ENCODE data around the gene GSK3A.
A peak's percentile ranks its signal among the peaks of the same experiment; 100 is the strongest.

The GSK3A gene

DNA sequence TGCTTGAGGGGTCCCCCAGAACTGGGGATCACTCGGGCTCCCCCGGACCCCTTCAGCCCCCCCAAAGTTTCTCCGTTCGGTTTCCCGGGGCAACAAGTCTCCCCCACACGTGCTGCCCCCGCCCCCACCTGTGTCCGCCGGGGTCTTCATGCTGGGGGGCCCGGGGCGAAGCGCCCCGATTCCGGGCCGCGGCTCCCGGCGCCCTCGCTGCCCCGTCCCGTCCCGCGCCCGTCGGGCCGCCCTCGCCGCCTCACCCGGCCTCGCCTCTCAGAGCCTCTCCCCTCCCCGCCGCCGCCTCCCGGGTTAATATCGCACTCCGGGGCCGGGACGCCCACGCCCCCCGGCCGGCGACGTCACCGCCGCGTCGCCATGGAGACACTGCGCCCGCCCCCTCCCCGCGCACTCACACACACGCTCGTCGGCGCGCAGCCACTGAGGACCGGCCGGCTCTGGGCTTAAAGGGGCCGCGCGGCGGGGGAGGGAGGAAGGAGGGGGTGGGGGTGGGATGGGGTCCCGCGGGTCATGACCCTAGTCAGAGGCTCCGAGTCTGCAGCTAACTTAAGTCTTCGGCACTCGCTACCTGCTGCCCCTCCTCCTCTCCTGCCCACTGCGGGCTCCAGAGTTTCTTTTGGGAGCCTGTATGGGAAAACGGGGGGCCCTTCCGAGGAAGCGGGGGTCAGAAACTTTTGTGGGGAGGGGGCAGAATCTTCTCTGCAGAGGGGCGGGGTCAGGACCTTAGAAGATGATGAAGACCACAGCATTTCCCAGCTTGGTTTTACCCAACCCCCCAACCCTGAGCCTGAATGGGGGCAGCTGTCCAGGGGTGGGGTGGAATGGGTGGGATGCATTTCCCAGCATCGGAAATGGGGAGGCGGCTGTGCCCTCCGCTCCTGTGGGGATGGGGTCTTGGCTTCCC is 12.7 kb upstream of the GSK3A start, which contains the start of gene ERF:
Gene ERF (minus strand): TSS at position 279 of the 916 bp plus-strand sequence. CDS start 129 bp downstream, at position 150.
- no peaks in the 10 kb centered on the region for H4K20me1 ChIP-seq (ENCODE audit: insufficient read depth, low read length, poor library complexity, severe bottlenecking)
- no peaks in the 10 kb centered on the region for H3F3A ChIP-seq (ENCODE audit: low read depth)
- peaks cover 33% of the 10 kb centered on the region for H3K79me2 ChIP-seq (ENCODE audit: insufficient read depth, low read length)
- H3K4me3 ChIP-seq (ENCODE audit: low read length, poor library complexity, severe bottlenecking) = peak within 1 kb of the TSS; percentile 82
- no peaks in the 10 kb centered on the region for H3K27me3 ChIP-seq (ENCODE audit: insufficient read depth, low read length, poor library complexity, severe bottlenecking)
- TF ChIP-seq, protein P1, sequence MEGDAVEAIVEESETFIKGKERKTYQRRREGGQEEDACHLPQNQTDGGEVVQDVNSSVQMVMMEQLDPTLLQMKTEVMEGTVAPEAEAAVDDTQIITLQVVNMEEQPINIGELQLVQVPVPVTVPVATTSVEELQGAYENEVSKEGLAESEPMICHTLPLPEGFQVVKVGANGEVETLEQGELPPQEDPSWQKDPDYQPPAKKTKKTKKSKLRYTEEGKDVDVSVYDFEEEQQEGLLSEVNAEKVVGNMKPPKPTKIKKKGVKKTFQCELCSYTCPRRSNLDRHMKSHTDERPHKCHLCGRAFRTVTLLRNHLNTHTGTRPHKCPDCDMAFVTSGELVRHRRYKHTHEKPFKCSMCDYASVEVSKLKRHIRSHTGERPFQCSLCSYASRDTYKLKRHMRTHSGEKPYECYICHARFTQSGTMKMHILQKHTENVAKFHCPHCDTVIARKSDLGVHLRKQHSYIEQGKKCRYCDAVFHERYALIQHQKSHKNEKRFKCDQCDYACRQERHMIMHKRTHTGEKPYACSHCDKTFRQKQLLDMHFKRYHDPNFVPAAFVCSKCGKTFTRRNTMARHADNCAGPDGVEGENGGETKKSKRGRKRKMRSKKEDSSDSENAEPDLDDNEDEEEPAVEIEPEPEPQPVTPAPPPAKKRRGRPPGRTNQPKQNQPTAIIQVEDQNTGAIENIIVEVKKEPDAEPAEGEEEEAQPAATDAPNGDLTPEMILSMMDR (conservative IDR thresholded peaks at IDR 0.05; ENCODE audit: low read length) = no peak
- no peak for TF ChIP-seq EZH2phosphoT487 (IDR thresholded peaks at IDR 0.05; ENCODE audit: borderline replicate concordance)
- H3K9me3 ChIP-seq (ENCODE audit: insufficient read depth, low read depth, low read length) = no peaks in the 10 kb centered on the region
- peaks cover 17% of the 10 kb centered on the region for H3K4me1 ChIP-seq (ENCODE audit: insufficient read depth, low read length, poor library complexity, severe bottlenecking)
- H3K9me2 ChIP-seq (replicated peaks; ENCODE audit: low read depth, low read length) = no peaks in the 10 kb centered on the region
- no peaks in the 10 kb centered on the region for H3K36me3 ChIP-seq (ENCODE audit: insufficient read depth, low read length)
- H3K4me2 ChIP-seq (ENCODE audit: low read depth, low read length, poor library complexity, severe bottlenecking) = peak within 1 kb of the TSS; percentile 94
- peak within 1 kb of the TSS; percentile 96 for H2AFZ ChIP-seq (ENCODE audit: low read length)
- H3K9ac ChIP-seq (ENCODE audit: low read depth, low read length, poor library complexity, severe bottlenecking) = peak within 1 kb of the TSS; percentile 84

DNA sequence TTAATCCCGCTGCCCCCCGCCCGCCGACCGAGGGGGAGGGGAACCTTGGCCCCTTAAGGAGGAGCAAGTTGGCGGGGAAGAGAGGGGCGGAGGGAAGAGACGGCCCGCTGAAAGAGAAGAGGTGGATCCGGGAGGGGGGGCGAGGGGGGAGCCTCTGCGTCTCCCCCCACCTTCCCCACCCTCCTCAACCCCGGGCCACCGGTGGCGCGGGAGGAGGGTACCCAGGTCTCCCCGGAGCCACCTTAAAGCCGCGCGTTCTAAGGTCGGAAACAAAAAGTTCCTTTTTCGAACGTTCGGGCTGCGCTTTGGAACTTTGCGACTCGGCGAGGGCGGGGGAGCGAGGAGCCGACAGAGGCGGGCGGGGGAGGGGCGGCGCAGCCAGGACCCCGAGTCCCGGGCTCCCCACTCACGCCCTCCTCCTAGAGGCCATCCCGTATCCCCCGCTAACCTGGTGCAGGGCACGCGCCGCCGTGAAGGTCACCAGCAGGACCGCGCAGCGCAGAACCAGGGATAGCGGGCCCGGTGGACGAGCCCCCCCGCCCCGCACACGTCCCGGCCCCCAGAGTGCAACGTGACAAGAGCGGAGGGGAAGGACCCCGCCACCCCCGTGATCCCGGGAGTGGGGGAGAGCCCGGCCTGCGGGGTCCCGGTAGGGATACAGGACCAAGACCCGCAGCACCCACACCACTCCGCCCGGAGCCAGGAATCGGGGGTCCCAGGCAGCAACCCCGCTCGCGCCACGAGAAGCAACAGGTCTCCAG is 11.9 kb upstream of the GSK3A start:
- peaks cover 17% of the 10 kb centered on the region for H3K4me1 ChIP-seq (ENCODE audit: insufficient read depth, low read length, poor library complexity, severe bottlenecking)
- H3K27me3 ChIP-seq (ENCODE audit: insufficient read depth, low read length, poor library complexity, severe bottlenecking) = no peaks in the 10 kb centered on the region
- no peaks in the 10 kb centered on the region for H3K9me3 ChIP-seq (ENCODE audit: insufficient read depth, low read depth, low read length)
- peaks cover 38% of the 10 kb centered on the region for H3K79me2 ChIP-seq (ENCODE audit: insufficient read depth, low read length)
- peak overlapping the region; percentile 82 for H3K4me3 ChIP-seq (ENCODE audit: low read length, poor library complexity, severe bottlenecking)
- H2AFZ ChIP-seq (ENCODE audit: low read length) = peak overlapping the region; percentile 85
- no peaks in the 10 kb centered on the region for H3F3A ChIP-seq (ENCODE audit: low read depth)
- no peaks in the 10 kb centered on the region for H3K36me3 ChIP-seq (ENCODE audit: insufficient read depth, low read length)
- peak overlapping the region; percentile 84 for H3K9ac ChIP-seq (ENCODE audit: low read depth, low read length, poor library complexity, severe bottlenecking)
- no peaks in the 10 kb centered on the region for H4K20me1 ChIP-seq (ENCODE audit: insufficient read depth, low read length, poor library complexity, severe bottlenecking)
- no peaks in the 10 kb centered on the region for H3K9me2 ChIP-seq (replicated peaks; ENCODE audit: low read depth, low read length)
- peak overlapping the region; percentile 80 for H3K4me2 ChIP-seq (ENCODE audit: low read depth, low read length, poor library complexity, severe bottlenecking)
- TF ChIP-seq EZH2phosphoT487 (IDR thresholded peaks at IDR 0.05; ENCODE audit: borderline replicate concordance) = no peak
- TF ChIP-seq, protein P1 (conservative IDR thresholded peaks at IDR 0.05; ENCODE audit: low read length) = no peak

DNA sequence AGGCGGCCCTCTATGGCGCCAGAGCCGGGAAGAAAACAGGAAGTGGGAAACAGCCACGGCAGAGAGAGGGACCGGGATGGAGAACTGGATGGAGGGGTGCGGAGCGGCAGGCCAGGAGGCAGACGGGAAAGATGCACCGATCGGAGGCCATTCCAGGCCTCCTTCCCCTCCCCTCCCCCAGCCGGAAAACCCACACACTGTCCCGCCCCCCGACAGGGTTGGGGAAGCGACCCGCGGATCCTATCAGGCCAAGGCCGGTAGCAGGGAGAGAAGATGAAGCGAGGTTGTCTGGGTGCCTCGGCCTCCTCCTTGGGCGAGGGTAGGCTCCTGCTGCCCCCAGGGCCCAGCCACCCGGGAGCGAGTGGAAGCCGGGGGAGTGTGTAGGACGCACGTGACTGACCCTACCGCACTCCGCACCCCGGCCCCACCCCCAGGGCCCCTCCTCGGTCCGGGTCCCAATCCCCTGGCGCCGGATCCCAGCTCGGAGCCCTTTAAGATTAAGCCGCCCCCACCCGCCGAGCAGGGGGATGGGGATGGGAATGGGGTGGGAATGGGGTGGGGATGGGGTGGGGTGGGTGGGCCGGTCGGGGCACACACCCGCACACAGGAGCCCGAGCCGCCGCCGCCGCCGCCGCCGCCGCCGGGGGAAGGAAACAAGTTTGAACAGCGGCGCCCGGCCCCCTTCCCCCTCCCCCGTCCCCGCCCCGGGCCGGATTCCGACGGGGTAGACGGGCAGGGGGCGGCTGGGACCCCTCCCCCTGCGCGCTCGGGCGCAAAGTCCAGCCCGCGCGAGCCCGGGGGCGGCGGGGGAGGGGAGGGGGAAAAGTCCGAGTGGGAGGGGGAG is 11.1 kb upstream of the GSK3A start:
- Histone ChIP-seq H3K4me1 (ENCODE audit: insufficient read depth, low read length, poor library complexity, severe bottlenecking) (peaks cover 17% of the 10 kb centered on the region), H2AFZ (ENCODE audit: low read length) (peak overlapping the region; percentile 85), H4K20me1 (ENCODE audit: insufficient read depth, low read length, poor library complexity, severe bottlenecking) (no peaks in the 10 kb centered on the region), H3K9me3 (ENCODE audit: insufficient read depth, low read depth, low read length) (no peaks in the 10 kb centered on the region), H3K9me2 (replicated peaks; ENCODE audit: low read depth, low read length) (no peaks in the 10 kb centered on the region), H3K79me2 (ENCODE audit: insufficient read depth, low read length) (peaks cover 38% of the 10 kb centered on the region), H3K27me3 (ENCODE audit: insufficient read depth, low read length, poor library complexity, severe bottlenecking) (no peaks in the 10 kb centered on the region), H3K4me2 (ENCODE audit: low read depth, low read length, poor library complexity, severe bottlenecking) (peak overlapping the region; percentile 80), H3K9ac (ENCODE audit: low read depth, low read length, poor library complexity, severe bottlenecking) (peak overlapping the region; percentile 84), H3F3A (ENCODE audit: low read depth) (no peaks in the 10 kb centered on the region), H3K36me3 (ENCODE audit: insufficient read depth, low read length) (no peaks in the 10 kb centered on the region), H3K4me3 (ENCODE audit: low read length, poor library complexity, severe bottlenecking) (peak overlapping the region; percentile 89)
- TF ChIP-seq EZH2phosphoT487 (IDR thresholded peaks at IDR 0.05; ENCODE audit: borderline replicate concordance) = no peak
- TF ChIP-seq, protein P1 (conservative IDR thresholded peaks at IDR 0.05; ENCODE audit: low read length) = no peak
